Ascending aorta (tissue), 2 donors: Measurements from ENCODE around the gene RLF. TPM values are rescaled to one million over a fixed set of nuclear protein-coding genes. Genes with fewer than 3 reads are reported as not detected.
"Not testable (repeated sequence)": the region's sequence is repeated elsewhere in the genome, so short reads cannot be mapped to it uniquely, and the experiment has no call there.

ENCODE experiments used
- DNase-seq, 2 donors: peaks; one replicate each; pipeline ENCODE4 v3.0.0-alpha.2; 2019; ENCODE audit warnings: low spot score in 2 of 2
- H3K27ac ChIP-seq, 2 donors: fragments of 200-600 bp; sonication (generic); one replicate each; pipeline ENCODE4 v1.5.1; 2016 to 2017; ENCODE audit warnings: mild to moderate bottlenecking in 1 of 2
- H3K27me3 ChIP-seq: fragments of 200-600 bp; sonication (generic); one replicate; pipeline ENCODE4 v1.5.1; 2017
- H3K36me3 ChIP-seq, 2 donors: fragments of 200-600 bp; sonication (generic); one replicate each; pipeline ENCODE4 v1.5.1; 2016
- H3K4me1 ChIP-seq, 2 donors: fragments of 200-600 bp; sonication (generic); one replicate each; pipeline ENCODE4 v1.5.1; 2016 to 2017; ENCODE audit warnings: mild to moderate bottlenecking in 1 of 2
- H3K4me3 ChIP-seq, 2 donors: fragments of 200-600 bp; sonication (generic); one replicate each; pipeline ENCODE4 v1.5.1; 2016 to 2017; ENCODE audit warnings: mild to moderate bottlenecking in 1 of 2
- H3K9me3 ChIP-seq, 2 donors: fragments of 200-600 bp; sonication (generic); one replicate each; pipeline ENCODE4 v1.5.1; 2016
- CTCF ChIP-seq, 3 experiments: fragments of 200-600 bp in 2 of 3; fragments of 450-650 bp in 1 of 3; sonication (generic) in 2 of 3; IDR thresholded peaks; one replicate each; pipeline ENCODE4 v1.5.1; 2016 to 2019; ENCODE audit warnings: antibody characterized with exemption in 3 of 3, mild to moderate bottlenecking in 1 of 3, moderate library complexity in 1 of 3
- intact Hi-C: fragments of 100-400 bp; cut with DNase I; formaldehyde crosslinking; loops from one replicate; pipeline ENCODE4 v1.15.1; 2023
- total RNA-seq: library from RNA; depleted of rRNA; stranded (reverse); fragments of >200 nt; gene quantifications from one replicate; pipeline ENCODE4 v1.1.0, GENCODE V29; 2016

RLF gene
- total RNA-seq, 1 donor from 2014 or later: 7.1 TPM

- no peak for DNase-seq
- peak overlapping the region in 1 of 2 donors; percentile 0 for H3K27ac ChIP-seq
- peaks cover 20 to 31% of the 10 kb centered on the region in 2 donors for H3K36me3 ChIP-seq
- H3K4me3 ChIP-seq: no peak overlapping the region
- no peak for TF ChIP-seq CTCF (IDR thresholded peaks at IDR 0.05)
- H3K9me3 ChIP-seq: no peaks in the 10 kb centered on the region
- intact Hi-C loops: no loop called here
- H3K4me1 ChIP-seq: no peaks in the 10 kb centered on the region
- H3K27me3 ChIP-seq: no peaks in the 10 kb centered on the region
Observed at GRCh38 chr1:40210511-40211204, 49.5 kb downstream of the RLF start.

GRCh38 chr1:40218333-40218732 is 57.1 kb downstream of the RLF start:
- intact Hi-C loops: no loop called here
- H3K36me3 ChIP-seq: peaks cover 3 to 5% of the 10 kb centered on the region in 2 donors
- H3K27ac ChIP-seq: no peak overlapping the region
- no peak for TF ChIP-seq CTCF (IDR thresholded peaks at IDR 0.05)
- H3K27me3 ChIP-seq: no peaks in the 10 kb centered on the region
- no peak for DNase-seq
- no peaks in the 10 kb centered on the region for H3K4me1 ChIP-seq
- no peaks in the 10 kb centered on the region for H3K9me3 ChIP-seq
- no peak overlapping the region for H3K4me3 ChIP-seq

DNA sequence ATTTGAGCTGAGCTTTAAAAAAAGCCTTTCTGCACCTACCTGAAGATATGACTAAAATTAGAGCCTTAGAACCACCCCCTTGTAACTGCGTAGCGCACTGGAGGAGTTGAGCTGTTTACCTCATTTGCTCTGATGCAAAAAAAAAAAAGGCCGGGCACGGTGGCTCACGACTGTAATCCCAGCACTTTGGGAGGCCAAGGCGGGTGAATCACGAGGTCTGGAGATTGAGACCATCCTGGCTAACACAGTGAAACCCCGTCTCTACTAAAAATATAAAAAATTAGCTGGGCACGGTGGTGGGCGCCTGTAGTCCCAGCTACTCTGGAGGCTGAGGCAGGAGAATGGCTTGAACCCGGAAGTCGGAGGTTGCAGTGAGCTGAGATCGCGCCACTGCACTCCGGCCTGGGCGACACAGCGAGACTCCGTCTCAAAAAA is 60.3 kb downstream of the RLF start:
- H3K4me1 ChIP-seq, H3K36me3 ChIP-seq, intact Hi-C loops, H3K27ac ChIP-seq, H3K4me3 ChIP-seq, H3K27me3 ChIP-seq, H3K9me3 ChIP-seq, DNase-seq: not testable (repeated sequence)

DNA sequence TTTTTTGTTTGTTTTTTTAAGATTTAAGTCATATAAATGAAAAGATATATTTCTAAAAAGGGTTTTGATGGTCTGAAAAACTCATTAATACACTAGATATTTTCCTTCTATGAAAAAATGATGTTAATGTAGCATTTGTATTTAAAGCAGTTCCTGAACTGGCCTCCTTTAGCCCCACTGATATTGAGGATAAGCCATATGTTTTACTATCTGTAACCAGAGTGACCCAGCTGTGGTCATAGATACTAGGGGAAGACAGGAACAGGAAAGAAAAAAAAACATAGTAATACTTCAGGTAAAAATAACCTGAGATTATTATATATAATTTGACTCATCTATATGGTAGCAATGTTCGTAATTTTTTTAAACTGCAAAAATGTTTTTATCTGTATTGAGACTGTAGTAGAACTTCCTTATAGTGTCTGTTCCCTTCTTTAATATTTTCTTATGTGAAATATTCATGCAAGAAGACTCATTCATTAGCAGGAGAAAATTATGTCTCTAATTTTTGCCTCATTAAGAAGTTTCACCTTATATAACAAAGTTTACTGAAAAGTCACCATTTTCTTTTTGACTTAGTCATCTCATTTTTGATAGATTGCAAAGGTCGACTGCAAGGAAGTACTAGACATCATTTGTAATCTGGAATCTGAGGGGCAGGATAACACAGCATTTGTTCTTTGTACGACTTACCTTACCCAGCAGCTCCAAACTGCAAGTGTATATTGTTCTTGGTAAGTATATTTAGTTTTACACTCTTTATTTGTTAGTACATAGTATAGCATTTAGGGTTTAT is 61.0 kb downstream of the RLF start:
- no peaks in the 10 kb centered on the region for H3K9me3 ChIP-seq
- intact Hi-C loops: no loop called here
- H3K4me1 ChIP-seq: no peaks in the 10 kb centered on the region
- no peaks in the 10 kb centered on the region for H3K27me3 ChIP-seq
- H3K36me3 ChIP-seq: peaks cover 6% of the 10 kb centered on the region in 2 donors
- TF ChIP-seq CTCF (IDR thresholded peaks at IDR 0.05): no peak
- no peak overlapping the region for H3K27ac ChIP-seq
- H3K4me3 ChIP-seq: no peak overlapping the region
- no peak for DNase-seq

DNA sequence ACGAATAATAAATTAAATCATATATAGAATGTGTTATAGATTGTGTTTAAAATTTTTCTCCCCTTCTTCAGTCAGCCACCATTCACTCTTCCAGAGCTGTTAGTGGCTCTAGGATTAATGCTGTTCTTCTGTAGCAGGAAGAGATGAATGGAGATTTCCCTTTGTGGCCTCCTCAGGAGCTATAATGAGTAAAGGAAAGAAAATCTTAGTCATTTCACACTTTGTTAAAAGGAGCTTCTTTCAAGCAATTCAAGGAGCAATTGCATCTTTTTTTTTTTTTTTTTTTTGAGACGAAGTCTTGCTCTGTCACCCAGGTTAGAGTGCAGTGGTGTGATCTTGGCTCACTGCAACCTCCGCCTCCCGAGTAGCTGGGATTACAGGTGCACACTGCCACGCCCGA is 62.9 kb downstream of the RLF start:
- no peak for DNase-seq
- Histone ChIP-seq H3K27ac (no peak overlapping the region), H3K36me3 (peaks cover 6% of the 10 kb centered on the region in 2 donors), H3K4me1 (no peaks in the 10 kb centered on the region), H3K4me3 (no peak overlapping the region), H3K9me3 (no peaks in the 10 kb centered on the region), H3K27me3 (no peaks in the 10 kb centered on the region)
- intact Hi-C loops: no loop called here
- no peak for TF ChIP-seq CTCF (IDR thresholded peaks at IDR 0.05)

DNA sequence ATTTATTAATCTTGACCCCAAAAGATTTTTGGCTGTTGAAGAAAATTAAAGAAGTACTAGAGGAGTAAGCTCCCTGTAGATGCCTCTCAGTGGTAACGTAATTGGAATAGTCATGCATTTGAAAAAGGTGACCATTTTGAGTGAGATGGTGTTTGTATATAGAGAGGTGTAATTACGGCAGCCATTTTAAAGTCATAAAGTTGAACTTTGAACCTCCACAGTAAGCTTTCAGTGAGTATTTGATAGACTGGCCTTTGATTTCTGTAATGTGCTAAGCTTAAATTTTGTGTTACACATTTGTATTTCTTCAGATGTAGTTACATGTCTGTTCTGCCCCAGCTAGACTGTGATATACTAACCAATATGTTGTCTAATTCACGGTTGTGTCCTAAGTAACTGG is 65.0 kb downstream of the RLF start:
- Histone ChIP-seq H3K9me3 (no peaks in the 10 kb centered on the region), H3K36me3 (peaks cover 6 to 12% of the 10 kb centered on the region in 2 donors), H3K27me3 (no peaks in the 10 kb centered on the region), H3K27ac (no peak overlapping the region), H3K4me1 (no peaks in the 10 kb centered on the region), H3K4me3 (no peak overlapping the region)
- no peak for DNase-seq
- no peak for TF ChIP-seq CTCF (IDR thresholded peaks at IDR 0.05)
- intact Hi-C loops: no loop called here
